KOPT-K1 (cell line): ENCODE measurements around the gene NR2F2.

ENCODE experiments used
- H3K27ac ChIP-seq: fragments of 200-600 bp; sonication (generic); 2 replicates; pipeline ENCODE4 v1.5.1; 2016; ENCODE audit warnings: antibody characterized with exemption, mild to moderate bottlenecking, low read depth, low read length; ENCODE audit not compliant: poor library complexity, severe bottlenecking
- H3K36me3 ChIP-seq: fragments of 200-600 bp; sonication (generic); 2 replicates; pipeline ENCODE4 v1.5.1; 2017; ENCODE audit warnings: antibody characterized with exemption, mild to moderate bottlenecking, low read length, moderate library complexity; ENCODE audit not compliant: insufficient read depth
- H3K9me3 ChIP-seq: fragments of 200-600 bp; sonication (generic); 2 replicates; pipeline ENCODE4 v1.5.1; 2017; ENCODE audit warnings: antibody characterized with exemption, low read length, mild to moderate bottlenecking; ENCODE audit not compliant: insufficient read depth, poor library complexity, severe bottlenecking

Gene NR2F2

GRCh38 chr15:96334017-96334704 lies 3.7 kb downstream of the NR2F2 start:
- Histone ChIP-seq H3K9me3 (no peaks in the 10 kb centered on the region), H3K27ac (no peak overlapping the region), H3K36me3 (no peaks in the 10 kb centered on the region)

GRCh38 chr15:96334705-96335410 lies 4.4 kb downstream of the NR2F2 start:
- Histone ChIP-seq H3K36me3 (no peaks in the 10 kb centered on the region), H3K27ac (no peak overlapping the region), H3K9me3 (no peaks in the 10 kb centered on the region)

GRCh38 chr15:96335411-96336024 lies 5.0 kb downstream of the NR2F2 start:
- Histone ChIP-seq H3K36me3 (no peaks in the 10 kb centered on the region), H3K9me3 (no peaks in the 10 kb centered on the region), H3K27ac (no peak overlapping the region)

GRCh38 chr15:96336108-96336595 lies 5.7 kb downstream of the NR2F2 start:
- H3K9me3 ChIP-seq: no peaks in the 10 kb centered on the region
- no peaks in the 10 kb centered on the region for H3K36me3 ChIP-seq
- no peak overlapping the region for H3K27ac ChIP-seq

- Histone ChIP-seq H3K36me3 (no peaks in the 10 kb centered on the region), H3K27ac (no peak overlapping the region), H3K9me3 (no peaks in the 10 kb centered on the region)
These were observed 6.3 kb downstream of the NR2F2 start for GRCh38 chr15:96336596-96337364.

- no peaks in the 10 kb centered on the region for H3K36me3 ChIP-seq
These were observed 7.0 kb downstream of the NR2F2 start for GRCh38 chr15:96337365-96338023.

GRCh38 chr15:96338074-96338765 lies 7.7 kb downstream of the NR2F2 start:
- no peaks in the 10 kb centered on the region for H3K9me3 ChIP-seq
- H3K27ac ChIP-seq: no peak overlapping the region
- no peaks in the 10 kb centered on the region for H3K36me3 ChIP-seq

More at GRCh38 chr15:96337365-96338023, 7.0 kb downstream of the NR2F2 start:
- no peaks in the 10 kb centered on the region for H3K9me3 ChIP-seq
- no peak overlapping the region for H3K27ac ChIP-seq

GRCh38 chr15:96338766-96339618 lies 8.5 kb downstream of the NR2F2 start:
- Histone ChIP-seq H3K27ac (no peak overlapping the region), H3K9me3 (no peaks in the 10 kb centered on the region), H3K36me3 (no peaks in the 10 kb centered on the region)

- H3K36me3 ChIP-seq: no peaks in the 10 kb centered on the region
- no peaks in the 10 kb centered on the region for H3K9me3 ChIP-seq
- no peak overlapping the region for H3K27ac ChIP-seq
These were observed 9.3 kb downstream of the NR2F2 start for GRCh38 chr15:96339619-96340347.

GRCh38 chr15:96340348-96340597 lies 9.8 kb downstream of the NR2F2 start:
- H3K36me3 ChIP-seq: no peaks in the 10 kb centered on the region
- H3K9me3 ChIP-seq: no peaks in the 10 kb centered on the region
- no peak overlapping the region for H3K27ac ChIP-seq

- Histone ChIP-seq H3K27ac (no peak overlapping the region), H3K36me3 (no peaks in the 10 kb centered on the region), H3K9me3 (no peaks in the 10 kb centered on the region)
These were observed 10.4 kb downstream of the NR2F2 start for GRCh38 chr15:96340598-96341512.
